IPS DF 6.9 (cell line): Measurements from ENCODE around the gene RPS14.
"Not testable (repeated sequence)": the region's sequence is repeated elsewhere in the genome, so short reads cannot be mapped to it uniquely, and the experiment has no call there.

Source experiments
- DNase-seq: peaks from one replicate; pipeline ENCODE4 v3.0.0-alpha.2; 2013; ENCODE audit warnings: low read depth, low spot score
- H3K27ac ChIP-seq: one replicate; pipeline ENCODE4 v1.5.1; 2013; ENCODE audit warnings: low read length, control low read depth
- H3K27me3 ChIP-seq: 2 replicates; pipeline ENCODE4 v1.6.1; 2013; ENCODE audit warnings: mild to moderate bottlenecking, low read length; ENCODE audit not compliant: control insufficient read depth, insufficient read depth
- H3K36me3 ChIP-seq: 2 replicates; pipeline ENCODE4 v1.6.1; 2013; ENCODE audit warnings: low read length; ENCODE audit not compliant: control insufficient read depth, insufficient read depth
- H3K4me1 ChIP-seq: 2 replicates; pipeline ENCODE4 v1.6.1; 2013; ENCODE audit warnings: low read length; ENCODE audit not compliant: control insufficient read depth, insufficient read depth
- H3K4me3 ChIP-seq: 2 replicates; pipeline ENCODE4 v1.5.1; 2013; ENCODE audit warnings: mild to moderate bottlenecking, low read length
- H3K9me3 ChIP-seq: 2 replicates; pipeline ENCODE4 v1.6.1; 2013; ENCODE audit warnings: low read length, inconsistent platforms; ENCODE audit not compliant: control insufficient read depth, insufficient read depth
- WGBS: extraction: QIAGEN DNeasy Blood & Tissue Kit; methylation state at CpG from one replicate; pipeline ENCODE4 v1.1.7; 2013; ENCODE audit warnings: mixed read lengths, missing lambda C conversion rate; ENCODE audit not compliant: insufficient read length, insufficient coverage; 5-methylcytosine and 5-hydroxymethylcytosine counted together

Gene RPS14

DNA sequence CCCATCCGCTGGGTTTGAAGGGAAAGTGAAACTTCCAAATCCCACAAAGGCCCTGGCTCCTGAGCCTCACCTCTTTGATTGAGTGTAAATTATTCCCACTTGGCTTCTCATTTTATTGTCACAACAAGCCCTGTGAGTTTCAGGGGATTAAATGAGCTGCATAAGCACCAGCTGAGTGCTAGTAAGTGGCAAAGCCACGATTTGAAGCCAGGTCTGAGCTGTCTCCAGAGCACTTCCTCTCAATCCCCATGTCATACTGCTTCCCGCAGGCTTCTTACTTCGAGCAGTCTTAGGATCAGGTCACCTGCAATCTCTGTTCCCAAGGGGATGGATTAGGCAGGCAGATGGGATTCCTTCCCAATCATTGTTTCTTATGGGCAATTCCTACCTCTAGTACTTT, 18.0 kb downstream of the RPS14 start:
- Histone ChIP-seq H3K4me1 (no peaks in the 10 kb centered on the region), H3K27ac (no peak overlapping the region), H3K36me3 (no peaks in the 10 kb centered on the region), H3K4me3 (no peak overlapping the region), H3K9me3 (no peaks in the 10 kb centered on the region), H3K27me3 (no peaks in the 10 kb centered on the region)
- no CpG with 5 or more reads among the region's 4 CpGs for WGBS
- DNase-seq = no peak

DNA sequence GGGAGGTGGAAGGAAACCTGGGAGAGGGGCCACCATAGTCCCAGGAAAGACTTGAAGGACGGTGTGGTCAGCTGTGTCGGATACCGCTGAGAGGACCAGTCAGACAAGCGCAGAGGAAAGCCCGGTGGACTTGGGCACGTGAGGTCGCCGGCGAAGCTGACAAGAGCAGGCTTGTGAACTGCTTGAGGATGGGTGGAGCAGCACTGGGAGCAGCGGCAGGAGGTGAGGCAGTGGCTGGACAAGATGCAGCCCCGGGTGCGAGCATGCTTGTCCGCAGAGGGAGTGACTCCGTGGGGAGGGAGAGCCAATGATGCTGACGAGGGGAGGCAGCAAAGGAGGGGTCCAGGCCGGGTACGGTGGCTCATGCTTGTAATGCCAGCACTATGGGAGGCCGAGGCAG, 18.5 kb downstream of the RPS14 start:
- no peaks in the 10 kb centered on the region for H3K4me1 ChIP-seq
- no peaks in the 10 kb centered on the region for H3K27me3 ChIP-seq
- H3K36me3 ChIP-seq = no peaks in the 10 kb centered on the region
- no CpG with 5 or more reads among the region's 18 CpGs for WGBS
- H3K4me3 ChIP-seq = no peak overlapping the region
- H3K27ac ChIP-seq = no peak overlapping the region
- DNase-seq = no peak
- H3K9me3 ChIP-seq = no peaks in the 10 kb centered on the region

DNA sequence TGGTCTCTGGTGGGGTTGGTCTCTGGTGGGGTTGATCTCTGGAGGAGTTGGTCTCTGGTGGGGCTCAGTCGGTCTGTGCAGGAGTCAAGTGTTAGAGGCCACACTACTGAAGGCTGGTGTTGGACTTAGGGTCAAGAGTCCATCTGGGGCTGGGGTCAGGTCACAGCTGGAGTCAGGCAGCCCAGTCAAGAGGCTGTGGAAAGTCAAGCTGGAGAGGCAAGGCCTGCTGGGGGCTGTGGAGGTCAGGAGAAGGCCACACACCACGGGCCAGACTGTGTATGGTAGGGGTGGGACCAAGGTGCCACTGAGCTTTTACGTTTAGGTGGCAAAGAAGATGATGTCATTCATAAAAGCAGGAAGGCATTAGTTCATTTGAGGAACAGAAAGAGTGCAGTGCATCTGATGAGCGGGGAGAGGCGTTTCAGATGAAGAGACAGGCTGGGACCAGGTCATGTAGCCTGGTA, 20.1 kb downstream of the RPS14 start:
- H3K4me3 ChIP-seq = no peak overlapping the region
- DNase-seq = no peak
- WGBS = no CpG with 5 or more reads among the region's 5 CpGs

DNA sequence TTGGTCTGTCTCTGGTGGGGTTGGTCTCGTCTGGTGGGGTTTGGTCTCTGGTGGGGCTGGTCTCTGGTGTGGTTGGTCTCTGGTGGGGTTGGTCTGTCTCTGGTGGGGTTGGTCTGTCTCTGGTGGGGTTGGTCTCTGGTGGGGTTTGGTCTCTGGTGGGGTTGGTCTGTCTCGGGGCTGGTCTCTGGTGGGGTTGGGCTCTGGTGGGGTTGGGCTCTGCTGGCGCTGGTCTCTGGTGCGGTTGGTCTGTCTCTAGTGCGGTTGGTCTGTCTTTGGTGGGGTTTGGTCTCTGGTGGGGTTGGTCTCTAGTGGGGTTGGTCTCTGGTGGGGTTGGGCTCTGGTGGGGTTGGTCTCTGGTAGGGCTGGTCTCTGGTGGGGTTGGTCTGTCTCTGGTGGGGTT, 20.6 kb downstream of the RPS14 start:
- Histone ChIP-seq H3K4me1 (no peaks in the 10 kb centered on the region), H3K9me3 (no peaks in the 10 kb centered on the region), H3K27ac (no peak overlapping the region), H3K27me3 (no peaks in the 10 kb centered on the region), H3K36me3 (no peaks in the 10 kb centered on the region), H3K4me3 (no peak overlapping the region)
- WGBS = no CpG with 5 or more reads among the region's 5 CpGs
- no peak for DNase-seq

More for the DNA sequence above, 20.1 kb downstream of the RPS14 start:
- no peaks in the 10 kb centered on the region for H3K27me3 ChIP-seq
- H3K27ac ChIP-seq = no peak overlapping the region
- H3K36me3 ChIP-seq = no peaks in the 10 kb centered on the region
- H3K4me1 ChIP-seq = no peaks in the 10 kb centered on the region
- no peaks in the 10 kb centered on the region for H3K9me3 ChIP-seq

DNA sequence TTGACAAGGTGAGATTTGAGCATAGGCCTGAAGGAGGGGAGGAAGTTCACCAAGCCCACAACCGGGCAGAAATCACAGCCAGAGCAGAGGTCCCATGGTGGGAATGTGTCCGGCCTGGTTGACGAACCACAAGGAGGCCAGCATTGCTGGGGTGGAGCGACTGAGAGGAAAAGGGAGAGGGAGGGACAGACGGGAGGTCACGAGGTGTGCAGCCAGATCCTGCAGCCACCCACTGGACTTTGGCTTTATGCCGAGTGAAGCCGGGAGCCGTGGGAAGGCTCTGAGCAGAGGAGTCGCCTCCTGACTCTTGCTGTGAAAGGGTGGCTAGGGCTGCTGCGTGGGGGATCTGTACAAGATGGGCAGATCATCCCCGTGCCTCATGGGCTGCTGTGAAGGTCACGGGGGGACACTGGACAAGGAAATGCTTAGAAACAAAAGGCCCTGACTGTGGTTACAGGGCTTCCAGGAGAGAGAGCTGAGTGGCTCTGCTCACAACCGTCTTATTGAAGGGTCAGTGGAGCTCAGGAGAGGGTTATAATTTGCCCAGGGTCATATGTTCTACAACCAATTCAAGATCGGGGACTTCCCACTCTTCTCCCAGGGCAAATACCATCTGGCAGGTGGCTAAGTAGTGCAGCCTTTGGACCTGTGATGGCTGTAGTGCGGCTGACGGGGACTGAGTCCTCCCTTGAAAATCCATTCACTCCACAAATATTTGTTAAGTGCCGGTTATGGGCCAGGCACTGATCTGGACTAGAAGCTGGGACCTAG, 21.2 kb downstream of the RPS14 start:
- no peaks in the 10 kb centered on the region for H3K9me3 ChIP-seq
- H3K4me3 ChIP-seq = no peak overlapping the region
- no peak for DNase-seq
- no peak overlapping the region for H3K27ac ChIP-seq
- H3K4me1 ChIP-seq = no peaks in the 10 kb centered on the region
- no peaks in the 10 kb centered on the region for H3K27me3 ChIP-seq
- no peaks in the 10 kb centered on the region for H3K36me3 ChIP-seq
- no CpG with 5 or more reads among the region's 18 CpGs for WGBS

DNA sequence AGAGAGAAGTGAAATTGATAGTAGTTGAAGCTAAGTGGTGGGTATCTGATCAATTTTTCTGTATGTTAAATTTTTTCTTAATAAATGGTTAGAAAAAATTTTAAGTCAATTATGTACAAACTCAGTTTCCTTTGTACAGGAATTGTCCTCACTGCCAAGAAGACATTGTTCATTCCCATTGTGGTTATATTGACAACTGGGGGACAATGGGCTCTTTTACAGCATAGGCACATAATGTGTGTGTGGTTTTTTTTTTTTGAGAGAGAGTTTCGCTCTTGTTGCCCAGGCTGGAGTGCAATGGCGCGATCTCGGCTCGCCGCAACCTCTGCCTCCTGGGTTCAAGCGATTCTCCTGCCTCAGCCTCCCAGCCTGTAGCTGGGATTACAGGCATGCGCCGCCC, 23.4 kb downstream of the RPS14 start:
- not testable (repeated sequence) for H3K4me3 ChIP-seq, H3K36me3 ChIP-seq, H3K9me3 ChIP-seq, DNase-seq, H3K27ac ChIP-seq, H3K4me1 ChIP-seq, H3K27me3 ChIP-seq
- no CpG with 5 or more reads among the region's 9 CpGs for WGBS

DNA sequence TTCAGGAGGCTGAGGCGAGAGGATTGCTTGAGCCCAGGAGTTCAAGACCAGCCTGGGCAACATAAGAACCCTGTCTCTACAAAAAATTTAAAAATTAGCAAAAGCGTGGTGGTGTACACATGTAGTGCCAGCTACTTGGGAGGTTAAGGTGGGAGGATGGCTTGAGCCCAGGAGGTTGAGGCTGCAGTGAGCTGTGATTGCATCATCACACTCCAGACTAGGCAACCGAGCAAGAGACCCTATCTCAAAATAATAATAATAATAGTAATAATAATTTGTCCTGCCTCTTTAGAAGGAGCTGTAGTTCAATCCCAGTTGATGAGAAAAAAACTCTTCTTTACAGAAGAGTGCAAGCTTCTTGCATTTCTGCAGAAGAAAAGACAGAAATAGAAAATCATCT, 26.8 kb downstream of the RPS14 start:
- WGBS = no CpG with 5 or more reads among the region's 3 CpGs
- no peak for DNase-seq
- Histone ChIP-seq H3K4me3 (no peak overlapping the region), H3K9me3 (no peaks in the 10 kb centered on the region), H3K27me3 (no peaks in the 10 kb centered on the region), H3K36me3 (no peaks in the 10 kb centered on the region), H3K27ac (no peak overlapping the region), H3K4me1 (no peaks in the 10 kb centered on the region)

DNA sequence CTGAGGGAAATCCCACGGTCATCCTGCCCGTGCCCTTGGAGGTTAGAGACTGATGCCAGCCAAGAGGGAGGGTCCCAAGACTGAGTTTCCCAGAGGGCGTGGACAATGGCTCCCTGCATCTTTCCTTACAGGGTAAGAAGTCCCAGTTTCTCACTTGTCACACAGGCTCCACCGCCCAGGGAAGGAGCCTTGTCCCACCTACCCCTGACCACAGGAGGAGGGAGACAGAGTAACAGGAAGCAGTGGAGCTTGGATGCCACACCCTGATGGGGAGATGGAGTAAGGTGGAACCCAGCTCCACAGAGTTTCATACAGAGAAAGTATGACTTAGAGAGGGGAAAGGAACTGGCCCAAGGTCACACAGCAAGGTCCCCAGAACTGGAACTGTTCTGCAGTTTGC, 27.5 kb downstream of the RPS14 start:
- DNase-seq = no peak
- Histone ChIP-seq H3K4me3 (no peak overlapping the region), H3K36me3 (no peaks in the 10 kb centered on the region), H3K9me3 (no peaks in the 10 kb centered on the region), H3K27ac (no peak overlapping the region), H3K4me1 (no peaks in the 10 kb centered on the region), H3K27me3 (no peaks in the 10 kb centered on the region)
- WGBS = no CpG with 5 or more reads among the region's 4 CpGs

DNA sequence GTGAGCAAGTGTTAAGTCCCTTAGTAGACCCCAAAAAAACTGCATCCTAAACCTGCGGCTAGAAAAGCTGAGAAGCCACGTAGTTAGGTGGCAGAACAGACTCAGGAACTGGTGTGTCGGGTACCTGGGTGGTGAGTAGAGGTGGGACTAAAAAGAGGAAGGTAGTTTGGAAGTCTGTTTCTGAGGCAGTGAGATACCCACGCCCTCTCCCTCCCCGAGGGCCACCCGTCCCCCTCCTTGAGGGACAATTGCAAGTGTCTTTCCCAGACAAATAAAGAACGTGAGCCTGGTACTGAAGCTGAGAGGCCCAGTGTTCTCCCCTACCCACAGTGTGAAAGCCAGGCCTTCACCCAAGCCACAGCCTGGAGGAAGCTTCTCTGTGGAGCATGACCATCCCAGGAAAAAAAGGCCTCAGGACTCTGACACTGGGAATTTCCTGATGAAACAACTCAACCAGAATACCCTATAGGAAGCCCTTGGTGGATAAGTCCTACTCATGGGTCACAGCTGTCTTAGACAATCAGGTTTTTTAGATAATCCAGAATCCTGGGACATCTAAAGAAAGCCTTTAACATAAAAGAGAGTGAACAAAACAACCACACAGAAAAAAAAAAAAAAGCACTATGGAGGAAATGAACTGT, 29.8 kb downstream of the RPS14 start:
- Histone ChIP-seq H3K4me1 (no peaks in the 10 kb centered on the region), H3K9me3 (no peaks in the 10 kb centered on the region), H3K36me3 (no peaks in the 10 kb centered on the region), H3K27me3 (no peaks in the 10 kb centered on the region), H3K27ac (no peak overlapping the region), H3K4me3 (no peak overlapping the region)
- no peak for DNase-seq
- WGBS = no CpG with 5 or more reads among the region's 7 CpGs

DNA sequence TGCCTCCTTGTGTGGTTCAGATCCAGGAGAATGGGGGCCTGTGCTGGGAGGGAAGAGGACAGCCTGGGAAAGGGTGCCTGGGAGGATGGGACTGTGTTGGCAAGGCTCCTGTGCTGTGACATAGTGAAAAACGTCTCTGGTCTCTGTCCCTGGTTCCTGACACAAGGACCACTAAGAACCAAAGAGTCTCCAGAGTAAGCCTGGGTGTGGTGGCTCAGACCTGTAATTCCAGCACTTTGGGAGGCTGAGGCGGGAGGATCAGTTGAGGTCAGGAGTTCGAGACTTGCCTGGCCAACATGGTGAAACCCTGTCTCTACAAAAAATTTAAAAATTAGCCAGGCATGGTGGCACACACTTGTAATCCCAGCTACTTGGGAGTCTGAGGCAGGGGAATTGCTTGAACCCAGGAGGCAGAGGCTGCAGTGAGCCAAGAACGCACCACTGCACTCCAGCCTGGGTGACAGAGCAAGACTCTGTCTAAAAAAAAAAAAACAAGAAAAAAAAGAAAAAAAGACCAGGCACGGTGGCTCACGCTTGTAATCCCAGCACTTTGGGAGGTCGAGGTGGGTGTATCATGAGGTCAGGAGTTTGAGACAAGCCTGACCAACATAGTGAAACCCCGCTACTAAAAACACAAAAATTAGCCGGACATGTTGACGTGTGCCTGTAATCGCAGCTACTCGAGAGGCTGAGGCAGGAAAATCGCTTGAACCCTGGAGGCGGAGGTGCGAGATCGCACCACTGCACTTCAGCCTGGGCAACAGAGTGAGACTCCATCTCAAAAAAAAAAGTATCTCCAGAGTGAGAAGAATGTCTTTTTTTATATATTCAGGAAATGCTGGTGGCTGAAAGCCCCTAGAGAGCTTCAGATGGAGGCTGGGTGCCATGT, 35.4 kb downstream of the RPS14 start:
- no CpG with 5 or more reads among the region's 16 CpGs for WGBS

More for the DNA sequence above, 35.4 kb downstream of the RPS14 start:
- not testable (repeated sequence) for DNase-seq, H3K9me3 ChIP-seq, H3K4me1 ChIP-seq, H3K36me3 ChIP-seq, H3K4me3 ChIP-seq, H3K27ac ChIP-seq, H3K27me3 ChIP-seq
